ENCODE data around the gene MED13L. TPM values are rescaled to one million over a fixed set of nuclear protein-coding genes. Genes with fewer than 3 reads are reported as not detected.
A peak's percentile ranks its signal among the peaks of the same experiment; 100 is the strongest.

MED13L gene
- total and polyA plus RNA-seq, 8 donors = 10.3 to 93.8 (median 53.0) TPM

GRCh38 chr12:116206828-116207227, 70.7 kb downstream of the MED13L start:
- Histone ChIP-seq H3K27ac (no peak overlapping the region), H3K4me3 (no peak overlapping the region), H3K9me3 (no peaks in the 10 kb centered on the region), H3K4me1 (peaks cover 0 to 10% (median 2%) of the 10 kb centered on the region in 3 donors), H3K27me3 (no peaks in the 10 kb centered on the region), H3K36me3 (no peaks in the 10 kb centered on the region)
- WGBS, 2 donors = 91 to 93% methylated on average over 3 of the region's 3 CpGs
- intact Hi-C loops (cut with DNase I) = no loop called here
- ATAC-seq = no peak
- no peak for FAIRE-seq
- no peak for DNase-seq
- TF ChIP-seq, protein P1, sequence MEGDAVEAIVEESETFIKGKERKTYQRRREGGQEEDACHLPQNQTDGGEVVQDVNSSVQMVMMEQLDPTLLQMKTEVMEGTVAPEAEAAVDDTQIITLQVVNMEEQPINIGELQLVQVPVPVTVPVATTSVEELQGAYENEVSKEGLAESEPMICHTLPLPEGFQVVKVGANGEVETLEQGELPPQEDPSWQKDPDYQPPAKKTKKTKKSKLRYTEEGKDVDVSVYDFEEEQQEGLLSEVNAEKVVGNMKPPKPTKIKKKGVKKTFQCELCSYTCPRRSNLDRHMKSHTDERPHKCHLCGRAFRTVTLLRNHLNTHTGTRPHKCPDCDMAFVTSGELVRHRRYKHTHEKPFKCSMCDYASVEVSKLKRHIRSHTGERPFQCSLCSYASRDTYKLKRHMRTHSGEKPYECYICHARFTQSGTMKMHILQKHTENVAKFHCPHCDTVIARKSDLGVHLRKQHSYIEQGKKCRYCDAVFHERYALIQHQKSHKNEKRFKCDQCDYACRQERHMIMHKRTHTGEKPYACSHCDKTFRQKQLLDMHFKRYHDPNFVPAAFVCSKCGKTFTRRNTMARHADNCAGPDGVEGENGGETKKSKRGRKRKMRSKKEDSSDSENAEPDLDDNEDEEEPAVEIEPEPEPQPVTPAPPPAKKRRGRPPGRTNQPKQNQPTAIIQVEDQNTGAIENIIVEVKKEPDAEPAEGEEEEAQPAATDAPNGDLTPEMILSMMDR (IDR thresholded peaks at IDR 0.05) = no peak

GRCh38 chr12:116204785-116205184, 72.7 kb downstream of the MED13L start:
- Histone ChIP-seq H3K27me3 (no peaks in the 10 kb centered on the region), H3K4me3 (no peak overlapping the region), H3K36me3 (no peaks in the 10 kb centered on the region), H3K9me3 (no peaks in the 10 kb centered on the region), H3K27ac (no peak overlapping the region), H3K4me1 (peaks cover 8 to 22% (median 11%) of the 10 kb centered on the region in 3 donors)
- WGBS, 2 donors = 87 to 92% methylated on average over 3 of the region's 3 CpGs
- FAIRE-seq = no peak
- intact Hi-C loops (cut with DNase I) = no loop called here
- ATAC-seq = no peak
- TF ChIP-seq, protein P1 (IDR thresholded peaks at IDR 0.05) = no peak
- no peak for DNase-seq

GRCh38 chr12:116204169-116204568, 73.3 kb downstream of the MED13L start:
- Histone ChIP-seq H3K4me1 (peaks cover 8 to 22% (median 11%) of the 10 kb centered on the region in 3 donors), H3K4me3 (no peak overlapping the region), H3K27me3 (no peaks in the 10 kb centered on the region), H3K27ac (no peak overlapping the region), H3K9me3 (no peaks in the 10 kb centered on the region), H3K36me3 (no peaks in the 10 kb centered on the region)
- ATAC-seq (no peak), FAIRE-seq (no peak), DNase-seq (no peak)
- TF ChIP-seq, protein P1 (IDR thresholded peaks at IDR 0.05) = no peak
- 80 to 83% methylated on average over 4 of the region's 4 CpGs for WGBS, 2 donors
- intact Hi-C loops (cut with DNase I) = no loop called here

- no peak for DNase-seq
- no peak for FAIRE-seq
- WGBS, 2 donors = 78 to 83% methylated on average over 4 of the region's 4 CpGs
Observed at GRCh38 chr12:116202940-116203339, 74.6 kb downstream of the MED13L start.

DNA sequence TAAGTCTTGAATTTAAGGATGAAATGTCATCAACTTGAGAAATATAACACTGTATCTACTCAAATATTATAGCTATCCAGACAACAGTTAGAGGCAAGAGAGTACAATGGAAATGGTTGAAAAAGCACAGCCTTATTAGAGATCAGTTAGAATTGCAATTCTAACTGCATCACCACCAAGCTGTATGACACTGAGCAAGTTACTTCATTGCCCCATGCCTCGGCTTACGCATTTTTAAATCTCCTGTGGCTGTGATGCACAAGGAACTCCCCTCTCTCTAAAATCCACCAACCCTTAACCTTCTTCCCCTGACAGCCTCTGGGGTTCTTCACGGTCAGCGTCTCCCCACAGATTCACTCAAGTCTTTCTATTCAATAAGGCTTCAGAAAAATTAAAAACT, 75.1 kb downstream of the MED13L start:
- DNase-seq = no peak
- H3K4me1 ChIP-seq = peaks cover 8 to 22% (median 11%) of the 10 kb centered on the region in 3 donors
- no peaks in the 10 kb centered on the region for H3K27me3 ChIP-seq
- peak in 2 of 4 donors; percentile 11 to 14 for ATAC-seq
- no peak overlapping the region for H3K27ac ChIP-seq
- no peaks in the 10 kb centered on the region for H3K9me3 ChIP-seq
- FAIRE-seq = no peak
- intact Hi-C loops (cut with DNase I) = no loop called here
- H3K36me3 ChIP-seq = no peaks in the 10 kb centered on the region
- TF ChIP-seq, protein P1 (IDR thresholded peaks at IDR 0.05) = no peak
- 87 to 92% methylated on average over 4 of the region's 4 CpGs for WGBS, 2 donors
- H3K4me3 ChIP-seq = no peak overlapping the region

More at GRCh38 chr12:116202940-116203339, 74.6 kb downstream of the MED13L start:
- intact Hi-C loops (cut with DNase I) = no loop called here
- Histone ChIP-seq H3K4me1 (peaks cover 8 to 22% (median 11%) of the 10 kb centered on the region in 3 donors), H3K27ac (no peak overlapping the region), H3K4me3 (no peak overlapping the region), H3K9me3 (no peaks in the 10 kb centered on the region), H3K36me3 (no peaks in the 10 kb centered on the region), H3K27me3 (no peaks in the 10 kb centered on the region)
- no peak for ATAC-seq
- TF ChIP-seq, protein P1 (IDR thresholded peaks at IDR 0.05) = no peak

All from pancreas (tissue), 10 donors.